A375 (cell line): ENCODE results near the gene C3AR1. TPM values are rescaled to one million over a fixed set of nuclear protein-coding genes. Genes with fewer than 3 reads are reported as not detected.

Source experiments
- total RNA-seq: library from RNA; depleted of rRNA; stranded (reverse); fragments of >200 nt; shearing (Covaris generic); gene quantifications from 2 replicates; pipeline ENCODE4 v1.2.3, GENCODE V29; 2014; rRNA removed

C3AR1 gene
- 0.13 and 2.9 TPM in 2 replicates for total RNA-seq

GRCh38 chr12:8065991-8066594, at the start of gene C3AR1:
C3AR1 (minus strand) TSS chr12:8066359; CDS start chr12:8060185, 6,174 bp downstream.

DNA sequence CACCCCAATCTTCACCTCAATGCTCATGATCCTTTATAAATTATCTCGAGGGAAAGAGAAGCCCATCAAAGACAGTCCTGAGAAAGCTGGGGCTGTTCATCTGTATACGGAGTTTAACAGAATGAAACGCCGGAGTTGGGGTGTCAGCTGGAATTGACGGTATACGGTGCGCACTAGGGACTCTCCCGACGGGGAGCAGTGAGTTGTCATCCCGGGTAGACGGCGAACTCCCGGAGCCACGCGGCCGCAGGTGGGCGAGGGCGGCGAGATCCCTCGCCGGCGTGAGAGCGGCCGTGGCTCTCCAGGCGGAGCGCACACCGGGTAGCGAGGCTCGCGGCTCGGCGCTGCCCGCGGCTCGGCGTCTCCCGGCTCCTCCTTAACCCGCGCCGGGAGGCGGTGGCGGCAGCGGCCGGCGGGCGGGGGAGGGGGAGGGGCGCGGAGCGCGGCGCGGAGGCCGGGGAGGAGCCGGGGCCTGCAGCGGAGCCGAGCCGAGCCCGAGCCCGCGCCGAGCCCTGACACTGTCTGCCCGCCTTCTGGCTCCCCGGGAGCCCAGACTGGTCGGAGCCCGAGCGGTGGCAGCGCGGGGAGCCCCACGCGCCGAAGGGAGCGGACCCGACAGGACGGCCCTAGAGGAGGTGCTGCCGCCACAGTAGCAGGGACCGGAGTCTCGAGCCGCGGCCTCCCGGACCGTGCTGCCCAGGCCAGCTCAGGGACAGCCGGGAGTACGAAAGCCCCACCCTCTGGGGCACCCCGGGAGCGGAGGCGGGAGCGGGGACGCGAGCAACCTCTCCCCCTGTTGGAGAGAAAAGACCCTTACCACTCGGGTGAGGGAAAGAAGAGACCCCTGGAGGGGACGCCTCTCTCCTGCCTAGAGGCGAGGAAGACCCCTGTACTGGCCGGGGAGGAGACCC, 33.7 kb downstream of the C3AR1 start, which contains the start of gene FOXJ2:
Gene FOXJ2 (plus strand): TSS at position 475 of the 911 bp plus-strand sequence. CDS start 7,117 bp downstream, outside the sequence.

Other genes starting within 250 kb of the C3AR1 start
- gene SLC2A14, start 193.4 kb downstream of the C3AR1 start, total RNA-seq, result not detected in 2 replicates
- 22.3 and 24.0 TPM in 2 replicates for gene SLC2A3, start 130.2 kb downstream of the C3AR1 start, total RNA-seq
- gene FOXJ2, start 33.6 kb downstream of the C3AR1 start, total RNA-seq, result 8.2 and 8.6 TPM in 2 replicates
- gene NECAP1, start 15.9 kb upstream of the C3AR1 start, total RNA-seq, result 54.4 and 54.6 TPM in 2 replicates
- 0.45 TPM in 1 of 2 replicates, not detected in the other for gene CLEC4A, start 57.3 kb upstream of the C3AR1 start, total RNA-seq
- gene ZNF705A, start 90.7 kb upstream of the C3AR1 start, total RNA-seq, result not detected in 2 replicates
- gene FAM90A1, start 161.3 kb upstream of the C3AR1 start, total RNA-seq, result 0.53 and 0.61 TPM in 2 replicates